NCI-H1436 treated with DMSO at 0.1 percent for 48 hours (cell line): ENCODE measurements around the gene COL19A1.

Experiments used
- DNase-seq: peaks from one replicate; lab custom pipeline; 2025; lab: John Stamatoyannopoulos, UW

The COL19A1 gene

DNA sequence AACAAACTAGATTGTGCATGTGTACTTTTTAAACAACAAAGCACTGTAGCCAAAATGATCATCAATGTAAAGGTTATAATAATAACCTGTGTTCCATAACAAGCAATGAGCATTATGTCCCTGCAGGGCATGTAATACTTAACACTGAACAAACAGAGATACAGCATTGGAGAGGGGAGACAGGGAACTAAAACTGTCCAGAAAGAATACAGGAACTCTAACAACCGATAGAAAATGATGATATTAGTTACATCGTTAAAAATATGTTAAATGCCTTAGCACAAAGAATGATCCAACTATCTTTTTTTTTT is 356.0 kb downstream of the COL19A1 start:
- DNase-seq: no peak

GRCh38 chr6:70225055-70225454 is 358.7 kb downstream of the COL19A1 start:
- DNase-seq: no peak

DNA sequence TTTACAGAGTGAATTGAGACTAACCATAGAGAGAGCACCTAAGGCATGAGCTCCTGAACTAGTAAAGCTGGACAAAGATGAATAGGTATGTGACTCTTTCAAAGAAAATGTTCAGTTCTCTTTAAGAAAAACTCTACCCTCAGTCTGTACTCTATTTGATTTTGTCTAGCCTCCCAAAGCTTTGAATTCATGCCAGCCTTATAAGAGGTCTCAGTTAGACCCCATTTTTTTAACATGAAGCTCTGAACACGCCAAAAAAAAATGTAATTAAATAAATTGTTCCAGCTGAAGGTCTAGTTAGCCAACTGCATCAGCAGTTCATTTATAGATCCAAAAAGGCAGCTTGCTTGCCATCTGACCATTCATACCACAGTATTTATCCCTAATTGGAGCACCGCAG is 365.0 kb downstream of the COL19A1 start:
- no peak for DNase-seq

- no peak for DNase-seq
Observed at GRCh38 chr6:70234561-70235236, 368.3 kb downstream of the COL19A1 start.

DNA sequence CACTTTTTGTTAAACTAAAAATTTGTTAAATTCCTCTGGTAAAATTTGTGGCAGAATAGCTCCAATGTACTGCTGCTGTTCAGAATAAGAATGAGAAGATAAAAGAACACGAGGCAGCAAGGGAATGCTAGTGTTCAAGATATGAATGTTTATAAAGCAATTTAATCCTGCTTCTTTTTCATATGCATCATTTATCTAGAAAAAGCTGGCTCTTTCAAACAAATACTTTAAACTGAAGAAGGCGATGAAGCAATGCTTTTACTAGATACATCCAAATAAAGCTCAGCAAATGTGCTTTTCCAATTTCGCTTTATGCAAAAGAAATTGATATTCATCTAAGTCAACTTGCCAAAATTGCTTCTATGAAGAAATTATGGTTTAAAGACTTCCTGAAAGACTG is 370.0 kb downstream of the COL19A1 start:
- DNase-seq: no peak

DNA sequence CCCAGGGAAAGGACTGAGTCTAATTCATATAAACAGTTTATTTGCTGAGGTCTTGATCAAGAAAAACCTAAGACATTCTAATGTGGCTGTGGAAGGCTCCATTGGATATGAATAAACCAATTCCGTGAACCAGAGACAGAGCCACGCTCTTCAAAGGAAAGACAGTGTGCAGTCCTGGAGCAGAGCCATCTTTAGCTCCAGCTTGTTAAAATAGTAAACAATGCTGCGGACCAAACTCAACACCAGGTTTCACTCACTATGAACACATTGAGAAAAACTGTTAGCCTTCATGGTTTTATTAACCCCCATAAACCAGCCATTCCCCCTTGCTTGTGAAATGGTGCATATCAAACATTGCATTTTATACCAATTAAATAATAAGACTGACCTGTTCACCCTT is 374.7 kb downstream of the COL19A1 start:
- DNase-seq: no peak

GRCh38 chr6:70241991-70242420 is 375.6 kb downstream of the COL19A1 start:
- DNase-seq: no peak

DNA sequence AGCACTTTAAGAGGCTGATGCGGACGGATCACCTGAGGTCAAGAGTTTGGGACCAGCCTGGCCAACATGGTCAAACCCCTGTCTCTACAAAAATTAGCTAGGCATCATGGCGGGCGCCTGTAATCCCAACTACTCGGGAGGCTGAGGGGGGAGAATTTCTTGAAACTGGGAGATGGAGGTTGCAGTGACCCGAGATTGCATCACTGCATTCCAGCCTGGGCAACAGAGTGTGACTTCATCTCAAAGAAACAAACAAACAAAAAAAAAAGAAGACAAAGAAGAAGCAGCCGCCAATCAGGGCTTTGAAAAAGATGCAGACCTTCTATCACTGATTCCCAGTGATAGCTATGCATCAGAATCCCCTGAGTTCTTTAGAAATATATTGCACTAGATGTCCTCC is 379.8 kb downstream of the COL19A1 start:
- DNase-seq: no peak

DNA sequence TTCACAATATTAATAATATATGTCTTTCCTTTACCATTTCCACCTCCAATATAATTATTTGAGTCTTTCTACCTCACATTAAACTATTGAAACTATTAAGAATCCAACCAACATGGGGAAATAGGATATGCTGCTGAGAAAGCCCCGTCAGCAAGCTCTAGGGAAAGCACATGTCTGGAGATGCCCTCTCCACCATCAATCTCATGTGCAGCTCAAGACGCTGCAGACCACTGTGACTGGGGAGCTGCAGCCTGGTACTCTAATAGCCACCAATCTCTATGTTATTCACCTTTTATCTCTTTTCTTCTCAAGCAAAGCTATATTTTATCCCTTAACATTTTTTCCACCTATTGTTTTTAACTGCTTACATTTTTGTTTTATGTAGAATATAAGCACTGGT is 386.2 kb downstream of the COL19A1 start:
- DNase-seq: no peak

DNA sequence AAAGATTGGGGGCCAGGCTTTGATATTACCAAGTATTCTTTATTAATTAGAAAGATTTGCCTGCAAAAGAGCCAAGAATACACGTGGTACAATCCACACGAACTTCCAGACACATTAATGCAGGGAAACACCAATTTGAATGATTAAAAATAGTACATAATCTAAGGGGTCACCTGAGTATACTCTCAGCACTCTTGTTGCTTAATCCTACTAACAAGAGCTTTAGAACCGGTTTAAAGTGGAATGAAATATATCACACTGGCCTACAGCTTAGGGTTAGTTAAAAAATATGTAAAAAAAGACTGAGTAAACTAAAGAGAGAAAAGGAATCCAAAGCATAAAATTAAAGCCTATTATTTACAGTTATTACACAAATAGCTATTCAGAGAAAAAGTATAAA is 387.6 kb downstream of the COL19A1 start:
- no peak for DNase-seq

DNA sequence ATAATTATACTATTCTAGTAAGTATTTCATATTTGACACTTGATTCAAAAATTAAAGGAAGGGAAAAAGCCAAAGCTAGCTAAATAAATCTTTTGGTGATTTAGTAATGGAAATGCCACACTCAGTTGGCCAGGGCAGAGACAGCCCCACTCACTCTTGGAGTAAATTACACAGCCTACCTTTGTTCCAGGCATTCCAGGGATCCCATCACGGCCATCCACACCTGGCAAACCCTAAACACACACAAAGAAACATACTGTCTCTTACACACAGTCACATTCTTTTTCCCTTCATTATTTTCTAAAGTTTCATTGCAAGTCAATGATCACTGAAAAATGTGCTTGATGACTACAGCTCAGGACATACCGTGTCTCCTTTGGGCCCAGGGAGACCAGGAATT is 388.4 kb downstream of the COL19A1 start:
- DNase-seq: no peak

DNA sequence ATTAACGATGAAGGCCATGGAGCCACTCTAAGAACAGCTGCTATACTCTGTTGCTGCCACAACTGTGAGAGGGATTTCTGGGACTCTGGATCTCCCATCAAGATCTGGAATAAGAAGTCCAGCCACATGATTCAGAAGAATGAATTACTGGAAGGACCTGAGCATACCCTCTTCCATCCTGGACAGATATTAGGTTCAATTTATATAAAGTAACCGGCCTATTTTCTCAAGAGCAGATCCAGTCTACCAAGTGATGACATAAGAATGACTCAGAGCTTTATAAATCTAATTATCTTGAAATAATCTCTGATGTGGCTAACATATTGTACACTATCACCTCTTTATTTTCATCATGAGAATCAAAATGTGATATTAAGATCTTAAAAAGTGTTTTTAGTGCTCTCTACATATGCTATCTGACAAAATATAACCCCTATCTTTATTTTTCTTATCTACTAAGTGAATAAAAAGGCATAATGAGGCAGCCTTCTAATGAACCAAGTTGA is 391.5 kb downstream of the COL19A1 start:
- no peak for DNase-seq

GRCh38 chr6:70258483-70258882 is 392.1 kb downstream of the COL19A1 start:
- no peak for DNase-seq
